Esophagus squamous epithelium (tissue), 4 donors: ENCODE results near the gene ATG10.

ENCODE experiments used
- POLR2A ChIP-seq, 4 donors: fragments of 450-650 bp; IDR thresholded peaks; one replicate each; pipeline ENCODE4 v1.6.1; 2017; ENCODE audit warnings: antibody characterized with exemption in 4 of 4, mild to moderate bottlenecking in 4 of 4, moderate library complexity in 3 of 4
- TF ChIP-seq, protein P1 (sequence below), 6 experiments: fragments of 450-650 bp in 4 of 6; fragments of 200-600 bp in 2 of 6; sonication (generic) in 2 of 6; IDR thresholded peaks; one replicate each; pipeline ENCODE4 v1.5.1; 2016 to 2019; ENCODE audit warnings: antibody characterized with exemption in 6 of 6, mild to moderate bottlenecking in 4 of 6, moderate library complexity in 4 of 6

DNA sequence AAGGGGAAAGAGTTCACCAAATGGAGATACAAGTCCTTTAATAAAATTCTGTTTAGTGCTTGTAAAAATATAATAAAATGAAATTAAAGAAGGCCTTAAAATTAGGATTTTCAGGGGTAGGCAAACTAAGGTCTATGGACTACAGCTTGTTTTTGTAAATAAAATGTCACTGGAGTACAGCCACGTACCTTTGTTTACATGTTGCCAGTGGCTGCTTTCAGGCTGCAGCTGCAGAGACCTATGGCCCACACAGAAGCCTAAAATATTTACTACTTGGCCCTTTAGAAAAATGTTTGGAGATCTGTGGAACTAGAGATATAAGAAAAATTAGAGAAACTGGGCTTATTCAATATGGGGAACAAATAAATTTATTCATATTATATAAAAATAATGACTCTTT lies 183.5 kb downstream of the ATG10 start:
- TF ChIP-seq, protein P1, sequence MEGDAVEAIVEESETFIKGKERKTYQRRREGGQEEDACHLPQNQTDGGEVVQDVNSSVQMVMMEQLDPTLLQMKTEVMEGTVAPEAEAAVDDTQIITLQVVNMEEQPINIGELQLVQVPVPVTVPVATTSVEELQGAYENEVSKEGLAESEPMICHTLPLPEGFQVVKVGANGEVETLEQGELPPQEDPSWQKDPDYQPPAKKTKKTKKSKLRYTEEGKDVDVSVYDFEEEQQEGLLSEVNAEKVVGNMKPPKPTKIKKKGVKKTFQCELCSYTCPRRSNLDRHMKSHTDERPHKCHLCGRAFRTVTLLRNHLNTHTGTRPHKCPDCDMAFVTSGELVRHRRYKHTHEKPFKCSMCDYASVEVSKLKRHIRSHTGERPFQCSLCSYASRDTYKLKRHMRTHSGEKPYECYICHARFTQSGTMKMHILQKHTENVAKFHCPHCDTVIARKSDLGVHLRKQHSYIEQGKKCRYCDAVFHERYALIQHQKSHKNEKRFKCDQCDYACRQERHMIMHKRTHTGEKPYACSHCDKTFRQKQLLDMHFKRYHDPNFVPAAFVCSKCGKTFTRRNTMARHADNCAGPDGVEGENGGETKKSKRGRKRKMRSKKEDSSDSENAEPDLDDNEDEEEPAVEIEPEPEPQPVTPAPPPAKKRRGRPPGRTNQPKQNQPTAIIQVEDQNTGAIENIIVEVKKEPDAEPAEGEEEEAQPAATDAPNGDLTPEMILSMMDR (IDR thresholded peaks at IDR 0.05) = no peak
- no peak for TF ChIP-seq POLR2A (IDR thresholded peaks at IDR 0.05)
